EH (cell line): ENCODE data around the gene KLF1.
A peak's percentile ranks its signal among the peaks of the same experiment; 100 is the strongest.
"Not testable (repeated sequence)": the region's sequence is repeated elsewhere in the genome, so short reads cannot be mapped to it uniquely, and the experiment has no call there.

Experiments used
- DNase-seq: peaks from one replicate; pipeline ENCODE4 v3.0.0-alpha.2; 2015; ENCODE audit warnings: low read depth

KLF1 gene

DNA sequence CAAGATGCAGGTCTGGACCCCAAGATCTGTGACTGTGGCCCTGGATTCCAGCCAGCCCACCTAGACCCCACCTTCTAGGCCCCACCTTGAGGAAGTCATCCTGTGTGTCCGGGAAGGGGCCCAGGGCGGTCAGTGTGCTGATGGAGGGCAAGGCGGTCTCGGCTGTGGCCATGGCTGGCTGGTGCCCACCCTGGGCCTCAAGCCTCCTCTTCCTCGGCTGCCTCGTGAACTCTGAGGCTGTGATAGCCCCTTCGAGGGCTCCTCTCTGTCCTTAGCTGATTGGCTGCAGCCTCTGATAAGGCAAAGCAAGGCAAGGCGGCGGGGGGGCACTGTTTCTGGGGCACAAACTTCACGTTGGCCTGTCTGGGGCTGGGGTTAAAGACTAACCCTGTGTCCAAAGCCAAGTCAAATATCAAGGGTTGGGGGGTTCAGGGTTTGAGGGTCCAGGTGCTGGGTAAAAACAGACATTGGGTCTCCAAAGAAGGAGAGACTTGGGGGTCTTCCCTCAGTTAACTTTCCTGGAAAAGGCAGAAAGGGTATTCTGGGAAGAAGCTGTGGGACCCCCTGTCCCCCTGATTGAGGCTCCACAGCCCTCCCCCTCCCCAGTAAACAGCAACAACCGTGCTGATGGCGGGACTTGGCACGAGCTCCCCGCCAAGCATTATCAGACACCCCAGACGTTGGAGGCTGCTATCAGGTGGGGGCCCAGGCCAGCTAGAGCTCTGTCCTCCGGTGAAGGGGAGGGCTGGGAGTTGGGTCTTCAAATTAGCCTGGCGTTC lies at the start of gene KLF1:
Gene KLF1 (minus strand): TSS at position 233 of the 779 bp plus-strand sequence. CDS start 61 bp downstream, at position 172.
- DNase-seq, result no peak

DNA sequence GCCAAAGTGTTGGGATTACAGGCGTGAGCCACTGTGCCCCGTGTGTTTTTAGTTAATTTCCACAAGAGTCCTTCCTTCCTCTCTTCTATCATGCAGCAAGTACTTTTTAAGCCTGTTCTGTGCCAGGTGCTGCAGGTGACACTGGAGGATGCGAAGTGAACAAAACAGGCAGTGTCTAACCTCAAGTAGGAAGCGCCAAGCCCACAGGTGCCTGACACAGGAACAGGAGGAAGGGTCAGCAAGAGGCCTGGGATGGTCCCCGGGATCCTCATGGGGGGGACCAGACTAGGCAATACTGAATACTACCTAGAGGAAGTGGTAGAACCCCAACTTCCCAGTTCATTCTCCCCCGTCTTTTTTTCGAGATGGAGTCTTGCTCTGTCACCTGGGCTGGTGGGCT lies 49.6 kb upstream of the KLF1 start:
- no peak for DNase-seq

DNA sequence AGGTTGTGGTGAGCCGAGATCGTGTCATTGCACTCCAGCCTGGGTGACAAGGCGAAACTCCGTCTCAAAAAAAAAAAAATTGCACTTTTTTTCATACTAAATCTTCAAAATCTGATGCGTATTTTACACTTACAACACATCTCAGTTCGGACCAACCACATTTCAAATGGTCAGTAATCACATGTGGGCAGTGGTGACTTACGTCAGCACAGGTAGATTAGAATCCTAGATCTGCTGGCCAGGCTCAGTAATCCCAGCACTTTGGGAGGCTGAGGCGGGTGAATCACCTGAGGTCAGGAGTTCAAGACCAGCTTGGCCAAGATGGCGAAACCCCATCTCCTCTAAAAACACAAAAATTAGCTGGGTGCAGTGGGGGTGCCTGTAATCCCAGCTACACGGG lies 48.1 kb upstream of the KLF1 start:
- DNase-seq, result no peak

DNA sequence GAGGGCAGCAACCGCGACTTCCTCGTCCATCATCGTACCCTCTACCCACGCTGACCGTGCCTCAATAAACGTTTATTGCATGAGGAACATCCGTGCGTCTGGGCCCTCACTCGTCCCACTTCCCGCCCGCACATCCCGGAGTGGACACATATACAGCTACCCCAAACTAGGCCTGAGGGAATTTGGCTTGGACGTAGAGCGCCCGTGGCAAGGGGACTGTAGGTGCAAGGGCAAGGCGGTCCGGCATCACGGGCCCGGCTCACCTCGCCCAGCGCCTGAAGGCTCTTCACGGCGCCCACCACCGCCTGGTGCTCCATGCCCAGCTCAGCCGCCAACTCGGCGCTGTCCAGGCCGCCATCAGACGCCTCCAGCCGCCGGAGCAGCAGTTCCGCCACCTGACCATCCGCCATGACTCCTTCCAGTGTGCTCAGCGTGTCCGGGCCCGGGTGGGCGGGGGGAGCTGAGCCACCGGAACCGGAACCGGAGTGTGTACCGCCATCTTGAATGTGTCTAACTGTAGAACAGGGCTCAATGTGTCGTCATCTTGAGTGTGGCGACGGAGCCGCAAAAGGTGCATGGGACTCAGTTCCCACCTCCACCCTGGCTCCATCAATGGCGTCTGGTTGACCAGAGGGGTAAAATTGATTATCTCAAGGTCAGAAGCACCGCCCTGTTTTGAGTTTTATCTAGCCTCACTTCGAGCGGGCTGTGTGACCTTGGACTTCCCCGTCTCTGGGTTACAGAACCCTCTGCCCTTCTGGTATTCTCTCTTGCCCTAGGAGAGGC lies 46.5 kb upstream of the KLF1 start, which contains the start of gene FARSA:
Gene FARSA (minus strand): TSS at position 425 of the 786 bp plus-strand sequence. CDS start 15 bp downstream, at position 410.
- peak; percentile 90 for DNase-seq

DNA sequence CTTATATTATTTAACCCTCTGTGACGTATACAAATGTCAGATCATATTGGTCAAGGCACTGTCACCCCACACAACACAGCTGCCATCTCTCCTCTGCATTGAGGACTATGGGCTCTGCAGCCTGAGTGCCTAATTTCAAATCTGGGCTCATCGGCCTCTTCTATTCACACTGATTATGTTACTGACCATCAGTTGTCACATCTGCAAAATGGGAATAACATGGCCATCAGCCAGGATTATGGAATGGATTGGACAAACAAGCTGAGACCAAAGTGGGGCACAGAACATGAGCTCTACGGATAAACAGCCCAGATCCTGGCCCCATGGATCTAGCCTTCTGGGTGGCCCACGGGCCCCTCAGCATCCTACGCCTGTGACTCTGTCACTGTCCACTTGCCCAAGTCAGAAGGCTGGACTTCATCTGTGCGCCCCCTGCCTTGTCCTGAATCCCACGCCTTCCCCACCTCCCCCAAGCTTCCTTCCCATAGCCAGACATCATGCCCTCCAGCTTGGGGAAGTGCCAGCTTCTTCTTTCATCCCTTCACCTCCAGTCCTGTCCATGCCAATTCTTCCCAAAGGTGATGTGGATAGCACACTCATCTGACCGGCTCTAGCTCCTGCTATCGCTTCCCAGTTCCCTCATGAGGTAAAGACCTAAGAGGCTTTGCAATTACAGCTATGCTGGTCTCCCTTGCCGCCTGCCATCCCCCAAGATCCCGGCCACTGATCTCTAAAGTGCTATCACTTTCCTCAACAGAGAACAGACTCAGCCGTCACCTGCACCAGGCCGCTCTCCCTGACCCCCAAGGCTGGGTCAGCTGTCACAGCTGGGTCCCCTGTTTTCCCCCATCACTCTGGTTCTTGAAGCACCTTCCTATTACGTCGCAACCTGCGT lies 45.6 kb upstream of the KLF1 start:
- no peak for DNase-seq

DNA sequence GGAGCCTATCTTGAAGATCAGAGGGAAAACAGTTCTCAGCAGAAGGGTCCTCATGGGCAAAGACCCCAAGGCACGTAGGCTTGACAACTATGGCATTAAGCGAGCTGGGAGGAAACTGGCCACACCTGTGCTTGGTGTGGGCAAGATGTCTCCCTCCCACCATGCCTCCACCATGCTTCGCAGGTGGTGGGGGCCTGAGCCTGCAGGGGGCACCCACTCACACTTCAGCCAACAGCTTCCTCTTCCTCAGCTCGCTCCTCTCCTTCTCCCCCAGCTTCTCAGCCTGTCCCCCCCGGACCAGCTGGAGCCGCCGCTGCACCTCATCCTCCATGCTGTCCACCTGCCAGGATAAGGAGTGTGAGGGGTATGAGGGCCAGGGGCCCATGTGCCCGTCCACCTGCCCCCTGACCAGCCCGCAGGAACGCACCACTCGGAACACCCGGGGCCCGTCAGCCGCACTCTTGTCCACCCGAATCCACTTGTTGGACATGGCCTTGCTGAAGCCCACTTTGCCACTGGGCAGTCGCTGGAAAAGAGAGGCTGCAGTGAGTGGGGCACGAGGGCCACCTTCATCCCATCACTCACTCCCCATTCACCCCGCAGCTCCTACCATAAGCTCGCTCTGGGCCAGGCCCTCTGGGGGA lies 43.1 kb upstream of the KLF1 start:
- DNase-seq, result no peak

DNA sequence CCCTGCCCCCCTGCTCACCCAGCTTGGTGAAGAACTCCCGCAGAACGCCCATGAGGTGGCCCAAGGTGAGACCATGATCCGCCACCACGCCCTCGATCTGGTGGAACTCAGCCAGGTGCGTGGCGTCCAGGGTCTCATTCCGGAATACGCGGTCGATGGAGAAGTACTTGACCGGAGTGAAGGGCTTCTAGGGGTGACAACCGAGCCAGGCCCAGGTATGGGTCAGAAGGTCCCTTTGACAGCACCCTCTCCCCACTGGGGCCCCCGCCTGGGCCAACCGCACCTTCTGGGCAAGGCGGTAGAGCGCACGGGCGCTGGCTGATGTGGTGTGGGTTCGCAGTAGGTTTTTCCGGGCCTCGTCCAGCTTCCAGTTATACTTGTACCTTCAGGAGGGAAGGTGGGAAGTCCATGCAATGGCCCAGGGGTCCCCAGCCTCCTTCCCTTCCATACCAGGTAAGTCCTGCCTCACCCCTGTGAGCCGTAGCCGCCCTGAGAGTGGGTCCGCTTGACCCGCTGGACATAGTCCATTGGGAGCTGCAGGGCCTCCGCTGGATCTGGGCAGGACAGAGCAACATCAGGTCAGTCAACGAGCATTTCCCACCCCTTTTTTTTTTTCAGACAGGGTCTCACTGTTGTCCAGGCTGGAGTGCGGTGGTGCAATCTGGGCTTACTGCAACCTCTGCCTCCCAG lies 37.8 kb upstream of the KLF1 start:
- no peak for DNase-seq

DNA sequence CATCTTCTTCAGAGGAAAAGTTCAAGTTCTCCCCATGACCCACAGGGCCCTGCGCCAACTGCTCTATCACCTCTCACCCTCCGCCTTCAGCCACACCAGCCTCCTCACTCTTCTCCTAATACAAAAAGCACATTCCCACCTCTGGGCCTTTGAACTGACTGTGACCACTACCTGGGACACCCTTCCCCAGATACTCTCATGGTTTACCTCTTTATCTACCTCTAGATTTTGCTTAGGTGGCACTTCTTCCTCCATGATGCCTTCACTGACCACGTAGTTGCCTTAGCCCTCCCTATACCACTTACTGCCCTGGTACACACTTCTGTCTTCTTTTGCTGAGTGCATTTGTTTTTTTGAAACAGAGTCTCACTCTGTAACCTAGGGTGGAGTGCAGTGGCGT lies 36.0 kb upstream of the KLF1 start:
- DNase-seq, result no peak

DNA sequence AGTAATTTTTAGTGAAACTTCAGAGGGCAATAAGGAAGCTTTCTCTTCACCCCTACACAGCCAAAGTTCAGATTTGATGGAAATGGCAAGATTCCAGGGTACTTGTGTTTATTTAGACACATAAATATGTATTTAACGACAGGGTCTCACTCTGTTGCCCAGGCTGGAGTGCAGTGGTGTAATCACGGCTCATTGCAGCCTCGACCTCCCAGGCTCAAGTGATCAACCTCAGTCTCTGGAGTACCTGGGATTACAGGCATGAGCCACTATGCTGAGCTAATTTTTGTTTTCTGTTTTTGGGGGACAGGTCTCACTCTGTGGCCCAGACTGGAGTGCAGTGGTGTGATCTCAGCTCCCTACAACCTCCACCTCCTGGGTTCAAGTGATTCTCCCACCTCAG lies 34.0 kb upstream of the KLF1 start:
- no peak for DNase-seq

DNA sequence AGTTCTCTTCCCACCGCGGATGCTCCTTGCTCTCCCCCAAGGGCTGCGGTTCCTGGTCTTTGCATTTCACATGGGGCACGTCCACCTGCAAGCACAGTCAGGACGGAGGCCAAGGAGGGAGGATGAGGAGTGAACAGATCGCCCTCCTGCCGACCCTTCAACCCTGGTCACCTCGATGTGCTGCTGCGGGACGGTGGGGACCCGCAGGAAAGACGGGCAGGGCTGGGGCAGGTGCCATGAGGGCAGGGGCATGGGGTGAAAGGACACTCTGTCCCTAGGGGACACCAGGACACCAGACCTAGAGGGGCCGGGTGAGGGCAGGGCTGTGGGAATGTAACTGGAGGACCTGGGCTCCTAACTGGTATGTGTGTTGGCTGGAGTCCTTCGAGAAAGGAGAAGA lies 31.3 kb upstream of the KLF1 start:
- DNase-seq, result no peak

DNA sequence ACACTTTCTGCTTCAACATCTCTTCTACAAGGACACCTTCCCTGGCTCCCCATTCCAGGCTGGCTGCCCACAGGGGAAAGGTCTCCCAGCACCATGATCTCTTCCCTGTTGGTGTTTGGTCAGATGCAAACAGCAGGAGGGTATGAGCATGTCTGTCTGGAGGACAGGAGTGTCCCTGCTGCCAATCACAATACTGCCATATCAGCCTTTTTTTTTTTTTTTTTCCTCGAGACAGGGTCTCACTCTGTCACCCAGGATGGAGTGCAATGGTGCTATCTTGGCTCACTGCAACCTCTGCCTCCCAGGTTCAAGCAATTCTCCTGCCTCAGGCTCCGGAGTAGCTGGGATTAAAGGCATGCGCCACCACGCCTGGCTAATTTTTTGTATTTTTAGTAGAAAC lies 28.9 kb upstream of the KLF1 start:
- not testable (repeated sequence) for DNase-seq

DNA sequence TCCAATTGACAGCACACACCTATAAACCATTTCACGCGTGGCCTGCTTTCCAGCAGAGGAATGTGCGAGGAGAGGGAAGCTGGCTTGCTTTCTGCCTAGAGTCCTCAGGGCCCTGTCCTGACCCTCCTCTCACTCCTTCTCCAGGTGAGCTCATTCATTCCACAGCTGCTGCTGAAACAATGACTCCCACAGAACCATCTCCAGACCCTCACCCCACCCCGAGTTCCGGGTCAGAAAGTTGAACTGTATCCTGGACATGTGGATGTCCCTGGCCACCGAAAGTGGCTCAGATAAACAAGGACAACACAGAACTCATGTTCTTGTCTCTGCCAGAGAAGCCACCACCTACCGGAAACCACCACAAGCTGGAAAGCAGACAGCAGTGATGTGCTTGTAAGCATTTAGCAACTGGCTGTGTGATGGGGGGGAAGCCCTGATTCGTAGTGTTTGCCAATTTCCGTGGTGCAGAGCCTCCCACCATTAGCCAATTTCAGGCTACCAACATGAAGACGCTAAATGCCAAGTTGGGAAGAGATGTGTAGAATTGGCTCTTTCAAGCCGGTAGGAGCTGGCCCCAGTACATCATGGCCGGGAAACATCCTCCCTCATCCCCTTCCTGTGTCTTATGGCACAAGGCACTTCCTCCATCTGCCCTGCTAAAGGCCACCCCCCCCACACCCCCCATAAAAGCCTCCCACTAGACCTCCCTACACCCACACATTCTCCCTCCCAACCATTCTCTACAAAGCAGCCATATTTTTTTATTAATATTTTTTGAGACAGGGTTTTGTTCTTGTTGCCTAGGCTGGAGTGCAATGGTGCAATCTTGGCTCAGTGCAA lies 27.1 kb upstream of the KLF1 start:
- DNase-seq, result peak; percentile 11

DNA sequence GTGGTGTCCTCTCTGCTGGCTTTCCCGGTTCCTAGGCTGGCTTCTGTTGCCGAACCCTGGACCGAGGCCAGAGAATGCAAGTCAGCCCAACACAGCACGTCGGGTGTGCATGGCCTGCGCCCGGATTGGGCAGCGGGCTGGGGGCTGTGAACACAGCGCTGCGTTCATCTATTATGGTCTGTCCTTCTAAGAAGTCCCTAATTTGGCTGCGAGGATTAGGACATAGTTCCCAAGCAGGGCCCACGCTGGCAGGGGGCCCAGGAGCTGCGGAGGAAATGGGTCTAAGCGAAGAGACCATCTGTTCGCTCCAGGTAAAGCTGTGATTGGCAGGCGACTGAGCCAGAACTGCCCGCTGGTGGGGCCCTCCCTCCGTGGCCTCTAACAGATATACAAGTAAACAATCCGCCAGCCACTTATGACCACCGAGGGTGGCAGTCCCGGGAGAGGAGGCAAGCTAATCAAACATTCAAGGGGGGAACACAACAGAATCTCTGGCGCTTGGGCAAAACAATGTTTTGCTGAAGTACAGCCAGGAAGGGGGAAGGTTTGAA lies 26.1 kb upstream of the KLF1 start:
- peak; percentile 54 for DNase-seq

DNA sequence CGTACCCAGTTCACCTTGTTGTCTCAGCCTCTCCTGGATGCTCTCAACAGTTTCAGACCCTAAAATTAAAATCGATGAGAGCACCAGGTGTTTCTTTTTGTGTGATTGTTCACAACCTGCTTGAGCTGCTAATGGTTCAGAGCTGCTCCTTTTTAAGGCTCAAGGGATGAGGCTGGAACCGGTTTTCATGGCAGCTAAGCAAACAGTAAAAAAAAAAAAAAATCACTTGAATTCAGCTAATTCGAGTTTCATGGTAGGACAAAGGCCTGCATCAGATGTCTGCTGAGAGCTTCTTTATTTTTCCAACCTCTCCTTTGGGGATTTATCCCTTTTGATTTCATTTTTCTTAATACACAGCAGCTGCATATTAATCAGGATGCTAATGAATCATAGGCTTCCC lies 25.6 kb upstream of the KLF1 start:
- DNase-seq, result no peak

DNA sequence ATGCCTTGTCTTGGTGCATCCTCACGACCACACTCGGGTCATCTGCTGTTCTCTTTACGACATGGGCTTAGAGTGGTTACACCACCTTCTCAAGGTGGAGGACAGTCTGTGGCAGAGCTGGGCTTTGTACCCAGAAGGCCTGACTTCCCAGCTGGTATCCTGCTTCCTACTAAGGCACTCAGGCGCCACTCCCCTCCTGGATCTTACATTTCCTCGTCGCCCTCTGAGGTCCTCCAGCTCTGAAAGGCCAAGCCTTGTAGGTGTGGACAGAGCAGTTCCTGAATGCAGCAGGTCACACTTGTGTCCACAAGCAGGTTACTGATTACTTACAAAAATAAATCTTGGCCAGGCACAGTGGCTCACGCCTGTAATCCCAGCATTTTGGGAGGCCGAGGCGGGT lies 20.2 kb upstream of the KLF1 start:
- no peak for DNase-seq

DNA sequence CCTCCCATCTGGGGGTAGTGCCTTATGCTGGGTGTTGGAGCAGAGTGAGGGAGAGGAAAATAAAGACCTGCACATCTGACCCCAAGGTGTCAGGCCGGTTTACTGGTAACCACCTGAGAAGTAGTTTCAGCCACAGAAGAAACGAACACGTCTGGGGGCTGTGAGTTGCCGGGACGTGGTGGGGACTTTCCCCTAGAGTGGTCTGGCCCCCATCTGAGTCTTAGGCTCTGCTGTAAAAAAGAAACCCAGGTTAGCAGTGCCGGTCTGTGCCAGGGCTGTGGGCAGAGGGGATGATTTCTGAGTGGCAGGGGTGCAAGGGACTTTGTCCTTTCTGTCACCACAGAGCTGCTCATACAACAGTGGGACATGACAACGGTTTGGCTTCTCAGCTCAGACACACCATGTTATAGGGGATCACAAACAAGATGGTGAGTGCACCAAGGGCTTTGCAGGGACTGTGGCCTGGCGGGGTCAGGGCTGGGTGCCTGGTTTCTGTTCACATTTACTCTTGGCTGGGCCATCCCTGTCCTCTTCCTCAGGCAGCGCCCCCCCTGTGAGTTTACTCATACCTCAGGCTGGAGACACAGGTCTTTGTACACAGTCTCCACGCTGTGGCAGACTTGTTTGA lies 13.0 kb upstream of the KLF1 start:
- no peak for DNase-seq

DNA sequence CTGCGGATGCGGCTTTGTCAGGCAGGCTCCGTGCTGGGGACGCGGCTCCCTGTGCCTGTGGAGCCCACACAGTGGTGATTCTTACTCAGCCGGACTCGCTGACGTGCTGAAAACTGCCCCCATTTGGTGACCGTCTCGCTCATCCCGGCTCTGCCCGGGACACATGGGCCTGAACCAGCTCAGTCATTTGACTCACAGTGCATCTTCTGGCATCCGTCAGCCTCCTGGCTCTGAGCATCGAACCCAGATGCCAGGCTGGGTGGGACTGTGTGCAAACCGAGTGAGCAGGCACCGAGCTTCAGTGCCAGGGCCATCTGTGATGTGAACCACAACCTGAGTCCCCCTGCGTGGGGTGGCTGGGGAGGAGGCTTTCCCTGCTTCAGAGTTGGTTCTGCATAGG lies 9.5 kb upstream of the KLF1 start:
- DNase-seq, result no peak

DNA sequence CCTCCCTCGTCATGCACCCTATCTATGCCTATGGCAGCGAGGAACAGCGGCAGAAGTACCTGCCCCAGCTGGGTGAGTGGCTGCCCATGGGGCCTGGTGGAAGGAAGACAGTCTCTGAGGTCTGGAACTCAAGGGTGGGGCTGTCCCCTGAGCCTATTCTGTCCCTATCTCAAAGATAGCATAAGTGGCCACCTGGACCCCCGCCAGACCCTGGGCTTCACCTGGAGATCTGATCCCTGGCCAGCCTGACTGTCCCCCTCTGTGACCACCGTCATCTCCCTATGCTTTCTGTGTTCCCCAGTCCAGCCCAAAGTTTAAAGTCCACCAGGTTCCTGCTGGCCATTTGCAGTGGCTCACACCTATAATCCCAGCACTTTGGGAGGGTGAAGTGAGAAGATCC lies 6.6 kb upstream of the KLF1 start:
- DNase-seq, result no peak

DNA sequence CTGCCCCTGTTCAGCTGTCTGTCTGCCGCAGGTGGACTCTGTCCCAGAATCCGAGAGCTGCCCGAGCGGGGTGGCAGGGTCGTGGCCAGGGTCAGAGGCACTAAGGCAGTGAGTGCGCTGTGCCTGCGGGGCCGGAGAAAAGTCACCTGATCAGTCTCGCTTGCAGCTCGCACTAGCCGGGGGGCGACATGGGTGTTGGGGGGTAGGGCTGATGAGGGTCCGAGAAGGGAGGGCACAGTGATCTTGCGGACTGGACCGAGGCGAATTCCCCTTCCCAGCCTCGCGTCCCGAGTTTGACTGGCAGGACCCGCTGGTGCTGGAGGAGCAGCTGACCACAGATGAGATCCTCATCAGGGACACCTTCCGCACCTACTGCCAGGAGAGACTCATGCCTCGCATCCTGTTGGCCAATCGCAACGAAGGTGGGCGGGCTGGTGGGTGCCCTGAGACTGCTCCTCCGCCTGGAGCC lies 4.6 kb upstream of the KLF1 start:
- DNase-seq, result no peak
